GM12878 (cell line): ENCODE results near the gene SARDH. TPM values are rescaled to one million over a fixed set of nuclear protein-coding genes. Genes with fewer than 3 reads are reported as not detected.

Experiments used
- ATAC-seq: fragments of 200-7000 bp; cut with Tn5 transposase; 3 replicates; pipeline ENCODE4 v1.9.1; 2020; ENCODE audit warnings: mild to moderate bottlenecking, moderate library complexity
- BruUV-seq: library from RNA; stranded (reverse); fragments of 400-500 nt; replicated peaks from 2 replicates; lab custom pipeline; 2021; lab: Mats Ljungman, UMichigan
- CTCF ChIA-PET: fragments of 300-600 bp; sonication (Branson Sonifier 250); formaldehyde crosslinking; extraction: SDS; loops from one replicate; lab custom pipeline; 2021; ENCODE audit warnings: inconsistent platforms; lab: Yijun Ruan, JAX
- POLR2A ChIA-PET: fragments of 350-600 bp; formaldehyde crosslinking; extraction: SDS; loops from one replicate; lab custom pipeline; 2021; ENCODE audit warnings: inconsistent platforms; lab: Charles Lee
- RAD21 ChIA-PET: fragments of 300-600 bp; sonication (Branson Sonifier 250); formaldehyde crosslinking; loops from one replicate; lab custom pipeline; 2023; ENCODE audit warnings: antibody characterized with exemption; ENCODE audit not compliant: unreplicated experiment; lab: Charles Lee
- SMC1A ChIA-PET: fragments of 300-600 bp; sonication (Branson Sonifier 250); formaldehyde crosslinking; loops from one replicate; lab custom pipeline; 2023; ENCODE audit not compliant: unreplicated experiment, uncharacterized antibody; lab: Charles Lee
- DNase-seq: peaks from one replicate; pipeline ENCODE4 v3.0.0-alpha.2; 2011; ENCODE audit warnings: low read depth, low spot score
- FAIRE-seq: peaks from 3 replicates; lab custom pipeline; 2011; peaks lifted over from hg19 to GRCh38; lab: Jason Lieb, UNC
- H2AFZ ChIP-seq: 2 replicates; pipeline ENCODE4 v1.6.0; 2011; ENCODE audit warnings: low read depth, low read length, control low read depth; ENCODE audit not compliant: control insufficient read depth
- H3K27ac ChIP-seq: 2 replicates; pipeline ENCODE4 v1.5.1; 2011; ENCODE audit warnings: control low read depth; ENCODE audit not compliant: control insufficient read depth, insufficient read depth
- H3K27me3 ChIP-seq, 2 experiments: replicated peaks in 1 of 2; 2 replicates each; pipeline versions ENCODE4 v1.6.0 to v1.6.1; 2011; ENCODE audit warnings: low read length in 1 of 2; ENCODE audit not compliant: control insufficient read depth in 2 of 2, insufficient read depth in 2 of 2
- H3K36me3 ChIP-seq, 2 experiments: 2 replicates each; pipeline ENCODE4 v1.5.1; 2011; ENCODE audit warnings: low read length in 1 of 2; ENCODE audit not compliant: control insufficient read depth in 2 of 2, insufficient read depth in 2 of 2
- H3K4me1 ChIP-seq: 2 replicates; pipeline ENCODE4 v1.6.1; 2011; ENCODE audit warnings: mild to moderate bottlenecking, low read length, moderate library complexity, mixed read lengths; ENCODE audit not compliant: control insufficient read depth, insufficient read depth
- H3K4me2 ChIP-seq: 2 replicates; pipeline ENCODE4 v1.6.0; 2011; ENCODE audit warnings: control low read depth; ENCODE audit not compliant: control insufficient read depth, insufficient read depth
- H3K4me3 ChIP-seq: fragments of 200-600 bp; sonication (generic); 2 replicates; pipeline ENCODE4 v1.5.1; 2016
- H3K79me2 ChIP-seq: 2 replicates; pipeline ENCODE4 v1.6.0; 2011; ENCODE audit warnings: low read length; ENCODE audit not compliant: control insufficient read depth, insufficient read depth
- H3K9ac ChIP-seq: 2 replicates; pipeline ENCODE4 v1.8.0; 2011; ENCODE audit warnings: low read length, control low read depth, mixed read lengths; ENCODE audit not compliant: control insufficient read depth, insufficient read depth
- H3K9me3 ChIP-seq: replicated peaks from 3 replicates; pipeline ENCODE4 v1.5.1; 2011; ENCODE audit warnings: mild to moderate bottlenecking, low read length; ENCODE audit not compliant: control insufficient read depth, insufficient read depth
- H4K20me1 ChIP-seq: 2 replicates; pipeline ENCODE4 v1.6.0; 2011; ENCODE audit not compliant: control insufficient read depth, insufficient read depth
- BCL11A ChIP-seq: IDR thresholded peaks from 2 replicates; pipeline ENCODE4 v1.6.1; 2011; ENCODE audit warnings: low read depth, low read length
- EED ChIP-seq: sonication (generic); IDR thresholded peaks from 2 replicates; pipeline ENCODE4 v1.6.1; 2016; ENCODE audit warnings: antibody characterized with exemption, low read depth
- GATAD2B ChIP-seq: fragments of 450-650 bp; conservative IDR thresholded peaks from 2 replicates; pipeline ENCODE4 v1.6.1; 2017; ENCODE audit warnings: low read depth, mild to moderate bottlenecking, moderate library complexity
- PAX5 ChIP-seq: IDR thresholded peaks from 2 replicates; pipeline ENCODE4 v1.6.1; 2011; ENCODE audit warnings: low read depth, low read length, borderline replicate concordance
- RFX5 ChIP-seq: IDR thresholded peaks from 2 replicates; pipeline ENCODE4 v1.6.1; 2011; ENCODE audit warnings: low read depth, low read length, improper control_type of control experiment
- STAT3 ChIP-seq: IDR thresholded peaks from 2 replicates; pipeline ENCODE4 v1.6.1; 2011; ENCODE audit warnings: low read depth, low read length, improper control_type of control experiment
- ZNF384 ChIP-seq: IDR thresholded peaks from 2 replicates; pipeline ENCODE4 v1.6.1; 2012; ENCODE audit warnings: low read depth, mild to moderate bottlenecking, low read length, improper control_type of control experiment, borderline replicate concordance
- WGBS: methylation state at CpG from one replicate; pipeline ENCODE4 v1.1.6; 2016; ENCODE audit warnings: low lambda C conversion rate; ENCODE audit not compliant: insufficient replicate concordance, insufficient coverage; ENCODE audit errors: missing lambda C conversion rate; 5-methylcytosine and 5-hydroxymethylcytosine counted together
- in situ Hi-C: fragments of 300-500 bp; cut with MboI; formaldehyde crosslinking; loops from 9 replicates; pipeline ENCODE4 v1.14.3; 2018; ENCODE audit warnings: mixed read lengths
- intact Hi-C: fragments of 100-400 bp; cut with micrococcal nuclease; formaldehyde crosslinking; loops from one replicate; pipeline ENCODE4 v1.14.2; 2022; ENCODE audit not compliant: unreplicated experiment
- polyA plus RNA-seq, 11 experiments: library from polyadenylated mRNA; depleted of rRNA in 4 of 11; unstranded in 6 of 11; stranded (reverse) in 5 of 11; fragments of >200 nt; fragmentation: Nextera tagmentation in 4 of 11; fragmentation: Illumina TruSeq in 1 of 11; extraction: Ambion mirVana in 4 of 11; extraction: Trizol in 1 of 11; gene quantifications; 1 replicate in 1 of 11; 2 replicates in 10 of 11; pipeline versions ENCODE4 v1.2.1 to v1.2.3, GENCODE V29; 2011 to 2016; ENCODE audit warnings: inconsistent platforms in 2 of 11, missing spikeins in 2 of 11, low read depth in 1 of 11
- total RNA-seq, 4 experiments: library from RNA; depleted of rRNA in 3 of 4; stranded (reverse); fragments of >200 nt in 3 of 4; fragmentation: Illumina TruSeq in 1 of 4; extraction: Trizol in 1 of 4; gene quantifications; 2 replicates each; pipeline versions ENCODE4 v1.2.1 to v1.2.3, GENCODE V29; 2013 to 2021
- TF ChIP-seq, protein P1 (sequence below), 3 experiments: IDR thresholded peaks in 2 of 3; conservative IDR thresholded peaks in 1 of 3; 2 replicates each; pipeline ENCODE4 v1.5.1; 2011; ENCODE audit warnings: low read depth in 3 of 3, low read length in 3 of 3, mild to moderate bottlenecking in 3 of 3, control low read depth in 2 of 3, moderate library complexity in 2 of 3, inconsistent platforms in 1 of 3, mixed read lengths in 1 of 3; ENCODE audit not compliant: control insufficient read depth in 2 of 3, insufficient read depth in 1 of 3; ENCODE audit errors: extremely low read depth in 1 of 3

The SARDH gene
- total and polyA plus RNA-seq, 10 of the 15 experiments (the other 5 are each of a cell fraction or from before 2014, with no cell fraction given): 0.03 to 0.15 (median 0.10) TPM; not detected in 6

DNA sequence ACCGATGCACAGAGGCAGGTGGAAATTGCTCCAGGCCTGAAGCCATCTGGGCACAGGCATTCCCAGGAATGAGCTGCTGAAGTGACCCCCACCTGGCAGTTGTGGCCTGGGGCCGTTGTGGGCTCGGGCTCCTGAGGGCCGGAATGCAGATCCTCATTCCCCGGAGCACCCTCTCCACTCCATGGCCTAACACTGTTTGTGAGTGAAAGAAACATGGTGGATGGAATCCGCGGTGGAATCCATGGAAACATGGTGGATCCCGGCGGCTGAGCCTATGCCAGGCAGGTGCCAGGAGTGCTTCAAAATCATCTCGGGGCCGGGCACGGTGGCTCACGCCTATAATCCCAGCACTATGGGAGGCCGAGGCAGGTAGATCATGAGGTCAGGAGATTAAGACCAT, 3.6 kb upstream of the SARDH start:
- FAIRE-seq: no peak
- no peaks in the 10 kb centered on the region for H3K79me2 ChIP-seq
- in situ Hi-C loops: no loop called here
- no peak for DNase-seq
- H3K9ac ChIP-seq: no peak overlapping the region
- no TSS peak for BruUV-seq
- H3K36me3 ChIP-seq: no peaks in the 10 kb centered on the region; a peak in 1 of 4 replicates
- no peak overlapping the region for H3K4me3 ChIP-seq
- CTCF ChIA-PET: interaction anchor here (0.7 to 2.1 kb wide), 5 partner anchors 12 to 269 kb away, joined by 3 to 24 read pairs (median 10); no protein-coding TSS in a partner anchor
- no peak for ATAC-seq
- peaks cover 0 to 2% of the 10 kb centered on the region in 2 experiments; a peak in 1 of 4 replicates for H3K27me3 ChIP-seq
- 65% methylated on average over 14 of the region's 14 CpGs for WGBS
- POLR2A ChIA-PET: no interaction called here
- no peaks in the 10 kb centered on the region for H3K9me3 ChIP-seq
- H3K4me2 ChIP-seq: no peak overlapping the region
- TF ChIP-seq GATAD2B: no peak
- TF ChIP-seq BCL11A: no peak
- no peak for TF ChIP-seq RFX5
- TF ChIP-seq, protein P1, sequence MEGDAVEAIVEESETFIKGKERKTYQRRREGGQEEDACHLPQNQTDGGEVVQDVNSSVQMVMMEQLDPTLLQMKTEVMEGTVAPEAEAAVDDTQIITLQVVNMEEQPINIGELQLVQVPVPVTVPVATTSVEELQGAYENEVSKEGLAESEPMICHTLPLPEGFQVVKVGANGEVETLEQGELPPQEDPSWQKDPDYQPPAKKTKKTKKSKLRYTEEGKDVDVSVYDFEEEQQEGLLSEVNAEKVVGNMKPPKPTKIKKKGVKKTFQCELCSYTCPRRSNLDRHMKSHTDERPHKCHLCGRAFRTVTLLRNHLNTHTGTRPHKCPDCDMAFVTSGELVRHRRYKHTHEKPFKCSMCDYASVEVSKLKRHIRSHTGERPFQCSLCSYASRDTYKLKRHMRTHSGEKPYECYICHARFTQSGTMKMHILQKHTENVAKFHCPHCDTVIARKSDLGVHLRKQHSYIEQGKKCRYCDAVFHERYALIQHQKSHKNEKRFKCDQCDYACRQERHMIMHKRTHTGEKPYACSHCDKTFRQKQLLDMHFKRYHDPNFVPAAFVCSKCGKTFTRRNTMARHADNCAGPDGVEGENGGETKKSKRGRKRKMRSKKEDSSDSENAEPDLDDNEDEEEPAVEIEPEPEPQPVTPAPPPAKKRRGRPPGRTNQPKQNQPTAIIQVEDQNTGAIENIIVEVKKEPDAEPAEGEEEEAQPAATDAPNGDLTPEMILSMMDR (IDR thresholded peaks at IDR 0.05 in 2 of 3, conservative IDR thresholded peaks at IDR 0.05 in 1 of 3; ENCODE audit: control insufficient read depth in 2 of 3, extremely low read depth in 1 of 3, insufficient read depth in 1 of 3, low read depth in 3 of 3, low read length in 3 of 3): no peak
- TF ChIP-seq, all 136 proteins: peak for 0
- H3K4me1 ChIP-seq: no peaks in the 10 kb centered on the region
- no peaks in the 10 kb centered on the region for H4K20me1 ChIP-seq
- ChIA-PET SMC1A (interaction anchor here (1.9 kb wide), 1 partner anchor 253 kb away, joined by 12 read pairs; no protein-coding TSS in a partner anchor), RAD21 (interaction anchor here (1.4 to 1.9 kb wide), 2 partner anchors 137 to 252 kb away, joined by 3 to 15 read pairs; no protein-coding TSS in a partner anchor)
- intact Hi-C loops: no loop called here
- no peak overlapping the region for H3K27ac ChIP-seq
- no peak overlapping the region for H2AFZ ChIP-seq

DNA sequence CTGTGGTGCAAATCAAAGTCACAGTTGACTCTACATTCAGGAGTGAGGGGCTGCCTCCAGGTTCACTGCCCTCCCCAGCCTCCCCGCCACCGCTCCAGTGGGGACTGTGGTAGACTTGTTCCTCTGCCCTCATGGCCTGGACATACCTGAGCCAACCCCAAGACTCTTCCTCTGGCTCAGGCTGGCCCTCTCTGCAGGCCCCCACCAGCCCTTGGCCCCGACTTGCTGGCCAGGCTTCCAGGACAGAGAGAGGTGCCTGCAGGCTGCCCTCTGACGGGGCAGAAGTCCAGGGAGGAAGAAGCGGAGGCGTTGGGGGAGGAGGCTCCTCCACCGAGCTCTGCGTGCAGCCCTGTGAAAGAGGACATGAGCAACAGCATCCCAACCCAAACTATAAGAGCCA, 2.8 kb upstream of the SARDH start:
- 19% methylated on average over 8 of the region's 8 CpGs for WGBS
- DNase-seq: no peak
- Histone ChIP-seq H3K36me3 (no peaks in the 10 kb centered on the region; a peak in 1 of 4 replicates), H3K4me3 (no peak overlapping the region), H3K4me1 (no peaks in the 10 kb centered on the region), H3K9me3 (no peaks in the 10 kb centered on the region), H3K27me3 (no peaks in the 10 kb centered on the region; a peak in 1 of 4 replicates), H2AFZ (no peak overlapping the region), H3K27ac (no peak overlapping the region)
- no TSS peak for BruUV-seq
- ChIA-PET POLR2A (no interaction called here), RAD21 (no interaction called here), SMC1A (no interaction called here), CTCF (interaction anchor here (1.0 to 2.0 kb wide), 2 partner anchors 14 to 253 kb away, joined by 3 to 5 read pairs; no protein-coding TSS in a partner anchor)
- no peak for ATAC-seq
- intact Hi-C loops (no loop called here), in situ Hi-C loops (no loop called here)
- no peak for FAIRE-seq
- no peak for TF ChIP-seq PAX5
- TF ChIP-seq STAT3: no peak
- TF ChIP-seq ZNF384: no peak
- no peak for TF ChIP-seq EED
- TF ChIP-seq, all 136 proteins: peak for 0
- Histone ChIP-seq H3K79me2 (no peaks in the 10 kb centered on the region), H3K4me2 (no peak overlapping the region), H3K9ac (no peak overlapping the region), H4K20me1 (no peaks in the 10 kb centered on the region)
